ENCODE measurements around the gene UAP1L1. TPM values are rescaled to one million over a fixed set of nuclear protein-coding genes. Genes with fewer than 3 reads are reported as not detected.

UAP1L1 gene
- total and polyA plus RNA-seq, 9 of the 15 experiments (the other 6 are each of a cell fraction or from before 2014, with no cell fraction given): 0.20 to 8.6 (median 3.7) TPM

DNA sequence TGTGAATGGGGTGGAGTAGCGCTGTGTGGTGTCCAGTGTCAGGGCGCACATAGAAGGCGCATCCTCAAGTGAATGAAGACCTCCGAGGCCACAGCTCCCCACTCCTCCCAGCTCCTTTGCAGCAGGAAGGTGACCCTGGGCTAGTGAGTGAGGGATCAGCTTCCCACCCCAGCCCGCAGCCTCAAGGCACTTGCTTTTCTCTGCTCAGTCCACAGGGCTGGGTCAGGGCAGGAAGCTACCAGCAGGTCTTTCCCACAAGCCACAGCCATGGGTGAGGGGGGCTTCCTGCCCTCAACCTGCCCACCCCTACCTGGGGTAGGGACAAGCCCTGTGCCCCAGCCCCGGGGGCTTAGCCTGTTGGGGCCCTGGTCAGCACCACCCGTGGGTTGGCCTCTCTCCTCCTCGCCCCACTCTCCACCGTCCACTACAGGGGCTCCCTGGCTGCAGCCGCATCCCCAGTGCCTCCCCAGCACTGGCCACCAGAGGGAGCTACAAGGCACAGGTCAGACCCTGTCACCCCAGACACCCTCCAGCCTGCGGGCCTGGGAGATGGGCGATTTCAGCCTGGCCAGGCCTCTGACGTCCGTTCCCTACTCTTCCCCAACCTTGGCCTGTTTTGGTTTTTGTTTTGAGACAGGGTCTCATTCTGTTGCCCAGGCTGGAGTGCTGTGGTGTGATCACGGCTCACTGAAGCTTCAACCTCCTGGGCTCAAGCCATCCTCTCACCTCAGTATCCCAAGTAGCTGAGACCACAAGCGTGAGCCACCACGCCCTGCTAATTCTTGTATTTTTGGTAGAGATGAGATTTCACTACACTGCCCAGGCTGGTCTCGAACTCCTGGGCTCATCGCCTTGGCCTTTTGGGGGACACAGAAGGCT, 48.0 kb upstream of the UAP1L1 start (continued):
- peak; percentile 54; the same call in 1 of the 2 replicates for TF ChIP-seq ZNF143 (CRISPR knock-in tag; IDR thresholded peaks at IDR 0.05)
- no peak for TF ChIP-seq PHB2 (IDR thresholded peaks at IDR 0.05; ENCODE audit: low read depth)
- TF ChIP-seq ATF4 (CRISPR knock-in tag; IDR thresholded peaks at IDR 0.05): no peak
- no peak for TF ChIP-seq DDX20 (tag; IDR thresholded peaks at IDR 0.05; ENCODE audit: low read depth)
- no peak for TF ChIP-seq ESRRB (CRISPR knock-in tag; IDR thresholded peaks at IDR 0.05; ENCODE audit: borderline replicate concordance)
- no peak for TF ChIP-seq EHMT2 (IDR thresholded peaks at IDR 0.05)
- no peak for TF ChIP-seq SIN3A (IDR thresholded peaks at IDR 0.05; ENCODE audit: borderline replicate concordance in 2 of 2, control insufficient read depth in 1 of 2, low read depth in 2 of 2, low read length in 2 of 2)
- no peak for TF ChIP-seq GTF2A2 (tag; IDR thresholded peaks at IDR 0.05)
- peak; percentile 62 for TF ChIP-seq KLF16 (IDR thresholded peaks at IDR 0.05)
- TF ChIP-seq IFI16 (CRISPR knock-in tag; IDR thresholded peaks at IDR 0.05): no peak
- TF ChIP-seq MTA2 (IDR thresholded peaks at IDR 0.05; ENCODE audit: low read depth): no peak
- no peak for TF ChIP-seq AFF4 (CRISPR knock-in tag; IDR thresholded peaks at IDR 0.05)
- no peak for TF ChIP-seq TGIF2 (CRISPR knock-in tag; IDR thresholded peaks at IDR 0.05)
- TF ChIP-seq, protein P1, sequence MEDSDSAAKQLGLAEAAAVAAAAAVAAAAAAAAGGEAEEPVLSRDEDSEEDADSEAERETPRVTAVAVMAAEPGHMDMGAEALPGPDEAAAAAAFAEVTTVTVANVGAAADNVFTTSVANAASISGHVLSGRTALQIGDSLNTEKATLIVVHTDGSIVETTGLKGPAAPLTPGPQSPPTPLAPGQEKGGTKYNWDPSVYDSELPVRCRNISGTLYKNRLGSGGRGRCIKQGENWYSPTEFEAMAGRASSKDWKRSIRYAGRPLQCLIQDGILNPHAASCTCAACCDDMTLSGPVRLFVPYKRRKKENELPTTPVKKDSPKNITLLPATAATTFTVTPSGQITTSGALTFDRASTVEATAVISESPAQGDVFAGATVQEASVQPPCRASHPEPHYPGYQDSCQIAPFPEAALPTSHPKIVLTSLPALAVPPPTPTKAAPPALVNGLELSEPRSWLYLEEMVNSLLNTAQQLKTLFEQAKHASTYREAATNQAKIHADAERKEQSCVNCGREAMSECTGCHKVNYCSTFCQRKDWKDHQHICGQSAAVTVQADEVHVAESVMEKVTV (CRISPR knock-in tag; IDR thresholded peaks at IDR 0.05): no peak
- TF ChIP-seq ZBTB1 (CRISPR knock-in tag; IDR thresholded peaks at IDR 0.05; ENCODE audit: borderline replicate concordance, low read depth): no peak
- TF ChIP-seq FOXJ2 (tag; IDR thresholded peaks at IDR 0.05): no peak
- peak; percentile 77; the same call in 1 of the 2 replicates for TF ChIP-seq XRCC5 (IDR thresholded peaks at IDR 0.05; ENCODE audit: low read depth, low read length)
- no peak for TF ChIP-seq HDAC3 (IDR thresholded peaks at IDR 0.05; ENCODE audit: borderline replicate concordance, partially characterized antibody)
- TF ChIP-seq MYC (IDR thresholded peaks at IDR 0.05; ENCODE audit: low read depth, low read length): peak; percentile 27; the same call in 1 of the 2 replicates
- TF ChIP-seq MYC (CRISPR knock-in tag; IDR thresholded peaks at IDR 0.05; ENCODE audit: borderline replicate concordance, low read depth): no peak
- TF ChIP-seq BRCA1 (IDR thresholded peaks at IDR 0.05): no peak
- TF ChIP-seq BRCA1 (CRISPR knock-in tag; IDR thresholded peaks at IDR 0.05): no peak
- TF ChIP-seq BRD4 (IDR thresholded peaks at IDR 0.05): no peak
- no peak for TF ChIP-seq MEF2D (tag; conservative IDR thresholded peaks at IDR 0.05; ENCODE audit: low read depth)

Measured in K562 (cell line).